ENCODE measurements around the gene TBX10. TPM values are rescaled to one million over a fixed set of nuclear protein-coding genes. Genes with fewer than 3 reads are reported as not detected.

The TBX10 gene
- total RNA-seq, 1 experiment from 2014 or later, result not detected

- no peak overlapping the region for H2BK12ac ChIP-seq (ENCODE audit: insufficient read length, low read depth, low read length)
- peaks cover 14 to 16% of the 10 kb centered on the region in 2 experiments for H3K4me1 Mint-ChIP-seq
- no peak overlapping the region for H2BK5ac ChIP-seq (ENCODE audit: insufficient read length, low read length)
- no peaks in the 10 kb centered on the region for H3K4me1 ChIP-seq (ENCODE audit: insufficient read depth, low read length)
- no peak overlapping the region for H4K8ac ChIP-seq (replicated peaks; ENCODE audit: insufficient read length, low read depth, low read length)
- H3K27ac ChIP-seq (ENCODE audit: insufficient read length, low read depth, low read length), result no peak overlapping the region
- WGBS (ENCODE audit: extremely low coverage, insufficient read length, low lambda C conversion rate), result no CpG with 5 or more reads among the region's 3 CpGs
- H3K14ac ChIP-seq (ENCODE audit: insufficient read depth, low read length), result no peak overlapping the region
- TF ChIP-seq CTCF (conservative IDR thresholded peaks at IDR 0.05), result no peak
- H4K5ac ChIP-seq (ENCODE audit: insufficient read length, low read depth, low read length), result no peak overlapping the region
- H3K36me3 Mint-ChIP-seq (ENCODE audit: insufficient read depth in 1 of 3, low read depth in 3 of 3), result peaks cover 3 to 20% (median 6%) of the 10 kb centered on the region in 3 experiments; a peak in 5 of 7 replicates
- H3K79me2 ChIP-seq (ENCODE audit: insufficient read depth, low read length), result no peaks in the 10 kb centered on the region
- peaks cover 1% of the 10 kb centered on the region for H3K27me3 Mint-ChIP-seq (ENCODE audit: low read depth)
- H2AFZ ChIP-seq (ENCODE audit: low read length), result no peak overlapping the region
- H3K4me3 Mint-ChIP-seq, result no peak overlapping the region
- no peak overlapping the region for H2BK20ac ChIP-seq (ENCODE audit: low read depth, low read length, poor library complexity, severe bottlenecking)
- H3K27me3 ChIP-seq (ENCODE audit: insufficient read depth, low read length), result no peaks in the 10 kb centered on the region
- H4K20me1 ChIP-seq (ENCODE audit: control insufficient read depth, insufficient read depth, insufficient read length), result peaks cover 3% of the 10 kb centered on the region
- H3T11ph ChIP-seq (ENCODE audit: low read length), result no peak overlapping the region
- H3K27ac Mint-ChIP-seq, result no peak overlapping the region
- no peak overlapping the region for H2BK120ac ChIP-seq (ENCODE audit: low read depth, low read length, poor library complexity, severe bottlenecking)
- no peak overlapping the region for H3K9ac ChIP-seq (ENCODE audit: extremely low read depth, insufficient read length, low read length)
- H3K4ac ChIP-seq (ENCODE audit: low read depth, low read length), result no peak overlapping the region
- H3K18ac ChIP-seq (ENCODE audit: insufficient read length, low read depth, low read length), result no peak overlapping the region
- no peak overlapping the region for H2AK5ac ChIP-seq (ENCODE audit: insufficient read length, low read length)
- no peaks in the 10 kb centered on the region for H3K79me1 ChIP-seq (ENCODE audit: insufficient read depth, low read depth, low read length, poor library complexity, severe bottlenecking)
- DNase-seq, result no peak
- no peaks in the 10 kb centered on the region for H3K23me2 ChIP-seq (ENCODE audit: insufficient read length, low read depth, low read length, poor library complexity, severe bottlenecking)
- H4K91ac ChIP-seq (ENCODE audit: insufficient read length, low read depth, low read length), result no peak overlapping the region
- no peaks in the 10 kb centered on the region for H3K9me3 ChIP-seq (ENCODE audit: control insufficient read depth, low read depth, low read length)
- no peak overlapping the region for H3K56ac ChIP-seq (ENCODE audit: insufficient read length, low read depth, low read length)
- no peak overlapping the region for H3K4me2 ChIP-seq (ENCODE audit: insufficient read depth, insufficient read length, low read length)
- no peak overlapping the region for H3K23ac ChIP-seq (ENCODE audit: insufficient read length, low read depth, low read length)
- H2BK15ac ChIP-seq (ENCODE audit: low read depth, low read length), result no peak overlapping the region
- peaks cover 13 to 17% of the 10 kb centered on the region in 2 experiments for H3K9me3 Mint-ChIP-seq
Observed at GRCh38 chr11:67593565-67593905, 46.0 kb downstream of the TBX10 start.

Data from H9 (cell line).